Activated CD8-positive, alpha-beta T cell treated with anti-CD3 and anti-CD28 coated beads for 36 hours (primary cell): ENCODE results near the gene CLPTM1L. TPM values are rescaled to one million over a fixed set of nuclear protein-coding genes. Genes with fewer than 3 reads are reported as not detected.
"Not testable (repeated sequence)": the region's sequence is repeated elsewhere in the genome, so short reads cannot be mapped to it uniquely, and the experiment has no call there.

Source experiments
- ATAC-seq: fragments of 200-7000 bp; cut with Tn5 transposase; one replicate; pipeline ENCODE4 v1.10.0; 2021; ENCODE audit warnings: mild to moderate bottlenecking, moderate library complexity
- CTCF ChIA-PET: fragments of 350-600 bp; sonication (Branson Sonifier 250); formaldehyde crosslinking; loops from one replicate; lab custom pipeline; 2021; ENCODE audit warnings: antibody characterized with exemption; lab: Charles Lee
- POLR2A ChIA-PET: fragments of 350-600 bp; sonication (Branson Sonifier 250); formaldehyde crosslinking; loops from one replicate; lab custom pipeline; 2021; ENCODE audit warnings: antibody characterized with exemption; lab: Charles Lee
- DNase-seq: peaks from one replicate; pipeline ENCODE4 v3.0.0-alpha.2; 2020
- H3K27ac Mint-ChIP-seq: one replicate; pipeline ENCODE4 v1.8.0; 2021; ENCODE audit warnings: mild to moderate bottlenecking, mixed read lengths
- H3K27me3 Mint-ChIP-seq: one replicate; pipeline ENCODE4 v1.8.0; 2021; ENCODE audit warnings: mixed read lengths
- H3K36me3 Mint-ChIP-seq: one replicate; pipeline ENCODE4 v1.8.0; 2021; ENCODE audit warnings: low read depth, mixed read lengths
- H3K4me1 Mint-ChIP-seq: one replicate; pipeline ENCODE4 v1.8.0; 2021; ENCODE audit warnings: low read depth, mixed read lengths
- H3K4me3 Mint-ChIP-seq: one replicate; pipeline ENCODE4 v1.8.0; 2021; ENCODE audit warnings: mild to moderate bottlenecking, moderate library complexity, mixed read lengths
- H3K9me3 Mint-ChIP-seq: one replicate; pipeline ENCODE4 v1.8.0; 2021; ENCODE audit warnings: mixed read lengths
- intact Hi-C: fragments of 100-400 bp; cut with micrococcal nuclease; formaldehyde crosslinking; loops from one replicate; pipeline ENCODE4 v1.10.0; 2022
- total RNA-seq, 2 experiments: library from RNA; stranded (reverse); gene quantifications; one replicate each; pipeline ENCODE4 v1.2.3, GENCODE V29; 2021
- TF ChIP-seq, protein P1 (sequence below): fragments of 200-600 bp; IDR thresholded peaks from one replicate; pipeline ENCODE4 v1.8.0; 2022; ENCODE audit warnings: antibody characterized with exemption, mild to moderate bottlenecking

CLPTM1L gene
- total RNA-seq, 2 experiments from 2014 or later, result 51.4 to 56.2 TPM

DNA sequence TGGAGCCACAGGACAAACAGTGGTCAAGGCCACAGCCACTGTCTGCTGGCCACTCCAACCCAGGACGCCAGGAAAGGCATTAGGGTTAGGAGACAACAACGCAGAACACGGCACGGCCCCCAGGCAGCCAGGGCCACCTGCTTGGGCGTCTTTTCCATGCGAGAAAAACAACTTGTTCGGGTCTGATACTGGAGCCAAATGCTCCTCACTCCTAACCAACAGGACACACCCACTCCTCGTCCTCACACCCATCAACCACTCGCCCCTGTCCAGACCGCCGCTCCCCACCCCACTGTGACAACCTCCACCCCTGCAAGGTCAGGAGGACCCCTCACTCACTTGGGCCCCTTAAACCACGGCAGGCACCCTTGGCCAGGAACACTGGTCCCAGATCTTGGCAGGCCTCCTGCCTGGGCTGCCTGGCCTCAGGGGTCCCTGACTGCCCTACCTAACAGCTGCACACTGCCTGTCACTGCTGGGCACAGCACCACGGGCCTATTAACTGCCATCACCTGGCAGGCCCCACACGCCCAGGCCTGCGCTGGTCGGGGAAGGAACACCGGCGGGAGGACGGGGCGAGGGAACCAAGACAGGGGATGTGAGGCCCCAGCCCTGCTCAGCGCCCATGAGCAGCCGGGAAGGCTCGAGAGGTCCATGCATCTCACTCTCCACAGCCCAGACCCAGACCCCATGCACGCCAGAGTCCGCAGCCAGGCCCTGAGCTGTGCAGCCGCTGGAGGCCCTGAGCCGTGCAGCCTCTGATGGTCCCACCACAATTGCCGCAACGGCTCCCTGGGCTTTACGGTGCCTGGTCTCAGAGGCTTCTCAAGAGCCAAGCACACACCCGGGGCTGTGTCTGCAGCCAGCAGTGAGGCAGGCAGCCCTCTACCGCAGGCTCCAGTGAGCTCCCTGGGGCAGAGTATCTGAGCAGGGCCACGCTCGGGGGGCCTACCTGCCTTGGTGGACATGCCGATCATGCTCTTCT is 13.8 kb downstream of the CLPTM1L start:
- no peak overlapping the region for H3K27ac Mint-ChIP-seq
- peaks cover 3% of the 10 kb centered on the region for H3K4me1 Mint-ChIP-seq
- peaks cover 9% of the 10 kb centered on the region for H3K36me3 Mint-ChIP-seq
- no peaks in the 10 kb centered on the region for H3K9me3 Mint-ChIP-seq
- intact Hi-C loops, result no loop called here
- no peak for DNase-seq
- no peak for ATAC-seq
- ChIA-PET POLR2A (no interaction called here), CTCF (no interaction called here)
- TF ChIP-seq, protein P1, sequence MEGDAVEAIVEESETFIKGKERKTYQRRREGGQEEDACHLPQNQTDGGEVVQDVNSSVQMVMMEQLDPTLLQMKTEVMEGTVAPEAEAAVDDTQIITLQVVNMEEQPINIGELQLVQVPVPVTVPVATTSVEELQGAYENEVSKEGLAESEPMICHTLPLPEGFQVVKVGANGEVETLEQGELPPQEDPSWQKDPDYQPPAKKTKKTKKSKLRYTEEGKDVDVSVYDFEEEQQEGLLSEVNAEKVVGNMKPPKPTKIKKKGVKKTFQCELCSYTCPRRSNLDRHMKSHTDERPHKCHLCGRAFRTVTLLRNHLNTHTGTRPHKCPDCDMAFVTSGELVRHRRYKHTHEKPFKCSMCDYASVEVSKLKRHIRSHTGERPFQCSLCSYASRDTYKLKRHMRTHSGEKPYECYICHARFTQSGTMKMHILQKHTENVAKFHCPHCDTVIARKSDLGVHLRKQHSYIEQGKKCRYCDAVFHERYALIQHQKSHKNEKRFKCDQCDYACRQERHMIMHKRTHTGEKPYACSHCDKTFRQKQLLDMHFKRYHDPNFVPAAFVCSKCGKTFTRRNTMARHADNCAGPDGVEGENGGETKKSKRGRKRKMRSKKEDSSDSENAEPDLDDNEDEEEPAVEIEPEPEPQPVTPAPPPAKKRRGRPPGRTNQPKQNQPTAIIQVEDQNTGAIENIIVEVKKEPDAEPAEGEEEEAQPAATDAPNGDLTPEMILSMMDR, result no peak
- no peak overlapping the region for H3K4me3 Mint-ChIP-seq
- H3K27me3 Mint-ChIP-seq, result no peaks in the 10 kb centered on the region

DNA sequence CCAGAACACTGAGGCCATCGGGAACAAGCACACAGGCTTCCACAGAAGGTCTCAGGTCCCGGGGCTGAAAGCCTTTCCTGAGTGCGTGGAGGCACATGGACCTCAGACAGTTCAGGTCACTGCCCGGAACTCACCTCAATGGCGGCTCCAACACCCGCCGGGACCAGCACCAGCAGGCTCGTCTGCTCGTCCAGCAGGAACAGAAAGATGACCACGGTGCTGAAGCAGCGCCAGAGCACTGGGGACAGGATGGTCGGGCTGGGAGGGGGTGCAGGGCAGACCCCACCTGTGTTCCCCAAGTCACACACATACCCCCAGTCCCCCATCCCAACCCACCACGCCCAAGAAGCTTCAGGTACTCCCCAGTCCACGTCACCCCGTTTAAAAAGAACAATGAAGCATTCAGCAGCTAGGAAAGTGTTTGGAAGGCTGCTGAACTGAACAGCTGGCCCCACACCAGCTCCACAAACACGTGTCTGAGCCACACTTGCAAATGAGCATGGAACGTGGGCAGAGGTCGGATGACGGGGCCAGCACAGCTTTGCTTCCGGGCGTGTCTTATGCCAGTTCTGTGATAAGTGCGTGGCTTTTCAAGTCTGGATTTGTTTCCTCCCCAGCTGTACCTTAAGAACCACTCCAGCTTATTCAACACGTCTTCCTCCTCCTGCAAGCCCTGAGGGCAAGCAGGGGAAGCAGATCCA is 14.6 kb downstream of the CLPTM1L start:
- TF ChIP-seq, protein P1, result no peak
- POLR2A ChIA-PET, result no interaction called here
- Mint-ChIP-seq H3K4me3 (no peak overlapping the region), H3K27ac (no peak overlapping the region), H3K36me3 (peaks cover 5% of the 10 kb centered on the region), H3K4me1 (peaks cover 3% of the 10 kb centered on the region), H3K9me3 (no peaks in the 10 kb centered on the region), H3K27me3 (no peaks in the 10 kb centered on the region)
- DNase-seq, result no peak
- CTCF ChIA-PET, result no interaction called here
- intact Hi-C loops, result no loop called here
- ATAC-seq, result no peak

DNA sequence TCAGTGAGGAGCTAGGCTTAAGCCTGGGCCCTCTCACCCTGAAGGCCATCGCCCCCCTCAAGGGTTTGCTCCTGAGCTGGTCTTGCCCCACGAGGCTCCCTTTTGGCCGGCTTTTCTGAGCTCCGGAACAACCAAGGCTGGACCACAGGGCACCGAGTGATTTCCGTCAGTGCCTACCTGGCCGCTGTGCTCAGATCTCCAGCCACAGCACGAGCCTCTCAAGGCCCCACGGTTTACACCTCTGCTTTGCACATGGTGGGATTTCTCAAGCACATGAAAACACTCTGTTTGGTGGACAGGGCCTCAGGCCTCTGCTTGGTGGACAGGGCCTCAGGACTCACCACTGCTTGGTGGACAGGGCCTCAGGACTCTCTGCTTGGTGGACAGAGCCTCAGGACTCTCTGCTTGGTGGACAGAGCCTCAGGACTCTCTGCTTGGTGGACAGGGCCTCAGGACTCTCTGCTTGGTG is 15.8 kb downstream of the CLPTM1L start:
- Mint-ChIP-seq H3K36me3 (peaks cover 2% of the 10 kb centered on the region), H3K9me3 (no peaks in the 10 kb centered on the region), H3K27ac (no peak overlapping the region), H3K27me3 (no peaks in the 10 kb centered on the region), H3K4me1 (peaks cover 3% of the 10 kb centered on the region), H3K4me3 (no peak overlapping the region)
- ATAC-seq (no peak), DNase-seq (no peak)
- POLR2A ChIA-PET, result interaction anchor here (0.6 to 1.4 kb wide), 2 partner anchors 13 to 18 kb away, joined by 3 read pairs; no protein-coding TSS in a partner anchor
- TF ChIP-seq, protein P1, result no peak
- CTCF ChIA-PET, result interaction anchor here (1.1 kb wide), 1 partner anchor 10 kb away, joined by 3 read pairs; no protein-coding TSS in a partner anchor
- intact Hi-C loops, result no loop called here

DNA sequence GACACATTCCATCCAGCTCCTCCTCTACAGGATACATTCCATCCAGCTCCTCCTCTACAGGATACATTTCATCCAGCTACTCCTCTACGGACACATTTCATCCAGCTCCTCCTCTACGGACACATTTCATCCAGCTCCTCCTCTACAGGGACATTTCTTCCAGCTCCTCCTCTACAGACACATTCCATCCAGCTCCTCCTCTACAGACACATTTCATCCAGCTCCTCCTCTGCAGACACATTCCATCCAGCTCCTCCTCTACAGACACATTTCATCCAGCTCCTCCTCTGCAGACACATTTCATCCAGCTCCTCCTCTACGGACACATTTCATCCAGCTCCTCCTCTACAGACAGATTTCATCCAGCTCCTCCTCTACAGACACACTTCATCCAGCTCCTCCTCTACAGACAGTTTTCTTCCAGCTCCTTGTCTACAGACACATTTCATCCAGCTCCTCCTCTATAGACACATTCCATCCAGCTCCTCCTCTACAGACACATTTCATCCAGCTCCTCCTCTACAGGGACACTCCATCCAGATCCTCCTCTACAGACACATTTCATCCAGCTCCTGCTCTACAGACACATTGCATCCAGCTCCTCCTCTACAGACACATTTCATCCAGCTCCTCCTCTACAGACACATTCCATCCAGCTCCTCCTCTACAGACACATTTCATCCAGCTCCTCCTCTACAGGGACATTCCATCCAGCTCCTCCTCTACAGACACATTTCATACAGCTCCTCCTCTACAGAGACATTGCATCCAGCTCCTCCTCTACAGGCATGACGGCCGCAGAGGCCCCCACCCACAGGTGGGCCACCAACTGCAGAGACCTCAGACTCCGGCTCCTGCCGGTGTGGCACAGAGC is 16.4 kb downstream of the CLPTM1L start:
- H3K9me3 Mint-ChIP-seq, intact Hi-C loops, H3K27ac Mint-ChIP-seq, DNase-seq, ATAC-seq, H3K4me3 Mint-ChIP-seq, H3K36me3 Mint-ChIP-seq, H3K27me3 Mint-ChIP-seq, H3K4me1 Mint-ChIP-seq: not testable (repeated sequence)
- CTCF ChIA-PET, result interaction anchor here (0.6 to 1.1 kb wide), 2 partner anchors 9 to 192 kb away, joined by 3 to 4 read pairs; no protein-coding TSS in a partner anchor
- POLR2A ChIA-PET, result interaction anchor here (0.6 to 1.4 kb wide), 2 partner anchors 13 to 17 kb away, joined by 3 read pairs; no protein-coding TSS in a partner anchor

DNA sequence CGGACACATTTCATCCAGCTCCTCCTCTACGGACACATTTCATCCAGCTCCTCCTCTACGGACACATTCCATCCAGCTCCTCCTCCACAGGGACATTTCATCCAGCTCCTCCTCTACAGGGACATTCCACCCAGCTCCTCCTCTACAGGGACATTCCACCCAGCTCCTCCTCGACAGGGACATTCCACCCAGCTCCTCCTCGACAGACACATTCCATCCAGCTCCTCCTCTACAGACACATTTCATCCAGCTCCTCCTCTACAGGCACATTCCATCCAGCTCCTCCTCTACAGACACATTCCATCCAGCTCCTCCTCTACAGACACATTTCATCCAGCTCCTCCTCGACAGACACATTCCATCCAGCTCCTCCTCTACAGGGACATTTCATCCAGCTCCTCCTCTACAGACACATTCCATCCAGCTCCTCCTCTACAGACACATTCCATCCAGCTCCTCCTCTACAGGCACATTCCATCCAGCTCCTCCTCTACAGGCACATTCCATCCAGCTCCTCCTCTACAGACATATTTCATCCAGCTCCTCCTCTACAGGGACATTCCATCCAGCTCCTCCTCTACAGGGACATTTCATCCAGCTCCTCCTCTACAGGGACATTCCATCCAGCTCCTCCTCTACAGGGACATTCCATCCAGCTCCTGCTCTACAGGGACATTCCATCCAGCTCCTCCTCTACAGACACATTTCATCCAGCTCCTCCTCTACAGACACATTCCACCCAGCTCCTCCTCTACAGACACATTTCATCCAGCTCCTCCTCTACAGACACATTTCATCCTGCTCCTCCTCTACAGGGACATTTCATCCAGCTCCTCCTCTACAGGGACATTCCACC is 17.8 kb downstream of the CLPTM1L start:
- DNase-seq, H3K36me3 Mint-ChIP-seq, H3K27ac Mint-ChIP-seq, H3K4me1 Mint-ChIP-seq, intact Hi-C loops, H3K9me3 Mint-ChIP-seq, H3K27me3 Mint-ChIP-seq, H3K4me3 Mint-ChIP-seq, ATAC-seq: not testable (repeated sequence)
- POLR2A ChIA-PET, result interaction anchor here (0.6 to 1.4 kb wide), 4 partner anchors 10 to 618 kb away, joined by 3 read pairs; no protein-coding TSS in a partner anchor
- CTCF ChIA-PET, result interaction anchor here (0.5 to 2.0 kb wide), 3 partner anchors 10 to 168 kb away, joined by 3 to 5 read pairs (median 3); no protein-coding TSS in a partner anchor

DNA sequence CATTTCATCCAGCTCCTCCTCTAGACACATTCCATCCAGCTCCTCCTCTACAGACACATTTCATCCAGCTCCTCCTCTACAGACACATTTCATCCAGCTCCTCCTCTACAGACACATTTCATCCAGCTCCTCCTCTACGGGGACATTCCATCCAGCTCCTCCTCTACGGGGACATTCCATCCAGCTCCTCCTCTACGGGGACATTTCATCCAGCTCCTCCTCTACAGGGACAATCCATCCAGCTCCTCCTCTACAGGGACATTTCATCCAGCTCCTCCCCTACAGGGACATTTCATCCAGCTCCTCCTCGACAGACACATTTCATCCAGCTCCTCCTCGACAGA is 18.4 kb downstream of the CLPTM1L start:
- H3K9me3 Mint-ChIP-seq, DNase-seq, H3K27me3 Mint-ChIP-seq, H3K4me3 Mint-ChIP-seq, H3K4me1 Mint-ChIP-seq, H3K27ac Mint-ChIP-seq, ATAC-seq, intact Hi-C loops, H3K36me3 Mint-ChIP-seq: not testable (repeated sequence)
- CTCF ChIA-PET, result interaction anchor here (0.5 to 2.0 kb wide), 3 partner anchors 9 to 169 kb away, joined by 3 to 5 read pairs (median 3); no protein-coding TSS in a partner anchor
- POLR2A ChIA-PET, result interaction anchor here (0.6 to 1.1 kb wide), 3 partner anchors 9 to 618 kb away, joined by 3 read pairs; no protein-coding TSS in a partner anchor
